ENCODE results near the gene DOCK7.
"Not testable (repeated sequence)": the region's sequence is repeated elsewhere in the genome, so short reads cannot be mapped to it uniquely, and the experiment has no call there.

Gene DOCK7, protein sequence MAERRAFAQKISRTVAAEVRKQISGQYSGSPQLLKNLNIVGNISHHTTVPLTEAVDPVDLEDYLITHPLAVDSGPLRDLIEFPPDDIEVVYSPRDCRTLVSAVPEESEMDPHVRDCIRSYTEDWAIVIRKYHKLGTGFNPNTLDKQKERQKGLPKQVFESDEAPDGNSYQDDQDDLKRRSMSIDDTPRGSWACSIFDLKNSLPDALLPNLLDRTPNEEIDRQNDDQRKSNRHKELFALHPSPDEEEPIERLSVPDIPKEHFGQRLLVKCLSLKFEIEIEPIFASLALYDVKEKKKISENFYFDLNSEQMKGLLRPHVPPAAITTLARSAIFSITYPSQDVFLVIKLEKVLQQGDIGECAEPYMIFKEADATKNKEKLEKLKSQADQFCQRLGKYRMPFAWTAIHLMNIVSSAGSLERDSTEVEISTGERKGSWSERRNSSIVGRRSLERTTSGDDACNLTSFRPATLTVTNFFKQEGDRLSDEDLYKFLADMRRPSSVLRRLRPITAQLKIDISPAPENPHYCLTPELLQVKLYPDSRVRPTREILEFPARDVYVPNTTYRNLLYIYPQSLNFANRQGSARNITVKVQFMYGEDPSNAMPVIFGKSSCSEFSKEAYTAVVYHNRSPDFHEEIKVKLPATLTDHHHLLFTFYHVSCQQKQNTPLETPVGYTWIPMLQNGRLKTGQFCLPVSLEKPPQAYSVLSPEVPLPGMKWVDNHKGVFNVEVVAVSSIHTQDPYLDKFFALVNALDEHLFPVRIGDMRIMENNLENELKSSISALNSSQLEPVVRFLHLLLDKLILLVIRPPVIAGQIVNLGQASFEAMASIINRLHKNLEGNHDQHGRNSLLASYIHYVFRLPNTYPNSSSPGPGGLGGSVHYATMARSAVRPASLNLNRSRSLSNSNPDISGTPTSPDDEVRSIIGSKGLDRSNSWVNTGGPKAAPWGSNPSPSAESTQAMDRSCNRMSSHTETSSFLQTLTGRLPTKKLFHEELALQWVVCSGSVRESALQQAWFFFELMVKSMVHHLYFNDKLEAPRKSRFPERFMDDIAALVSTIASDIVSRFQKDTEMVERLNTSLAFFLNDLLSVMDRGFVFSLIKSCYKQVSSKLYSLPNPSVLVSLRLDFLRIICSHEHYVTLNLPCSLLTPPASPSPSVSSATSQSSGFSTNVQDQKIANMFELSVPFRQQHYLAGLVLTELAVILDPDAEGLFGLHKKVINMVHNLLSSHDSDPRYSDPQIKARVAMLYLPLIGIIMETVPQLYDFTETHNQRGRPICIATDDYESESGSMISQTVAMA (N-terminal part only)

DNA sequence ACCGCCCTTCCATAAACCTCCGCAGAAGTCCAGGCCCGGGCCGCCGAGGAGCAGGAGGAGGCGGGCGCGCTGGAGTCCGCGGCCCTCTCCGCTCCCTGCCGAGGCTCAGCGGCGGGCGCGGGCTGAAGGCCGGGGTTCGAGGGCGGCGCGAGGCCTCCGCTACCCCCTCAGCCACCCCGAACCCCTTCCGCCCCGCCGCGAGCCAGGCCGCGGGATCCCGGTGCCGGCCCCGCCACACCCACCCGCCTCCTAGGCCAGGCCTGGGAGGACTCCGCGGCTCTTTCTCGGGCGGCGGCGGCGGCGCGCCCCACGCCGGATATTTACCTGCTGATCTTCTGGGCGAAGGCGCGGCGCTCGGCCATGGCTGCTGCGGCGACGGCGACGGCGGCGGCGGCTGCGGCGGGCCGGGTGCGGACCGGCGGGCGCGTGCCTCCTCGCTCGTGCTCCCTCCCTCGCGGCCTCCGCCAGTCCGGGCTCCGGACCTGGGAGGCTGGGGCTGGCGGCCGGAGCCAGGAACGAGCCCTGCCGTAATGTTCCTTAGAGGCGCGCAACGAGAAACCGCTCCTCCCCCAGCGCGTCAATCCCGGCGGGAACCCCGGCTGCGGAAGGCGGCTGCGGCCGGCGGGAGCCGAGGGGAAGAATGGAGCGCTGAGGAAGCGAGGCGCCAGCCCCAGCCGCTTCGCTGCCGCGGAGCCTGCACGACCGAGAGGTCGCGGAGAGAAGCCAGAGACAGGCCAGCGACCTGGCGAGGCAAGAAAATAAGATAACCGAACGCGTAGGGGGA, at the start of gene DOCK7:
DOCK7 (minus strand) TSS at position 484 of the 784 bp plus-strand sequence; CDS start at position 362, 122 bp downstream.
- DNase-seq, result peak; percentile 83

DNA sequence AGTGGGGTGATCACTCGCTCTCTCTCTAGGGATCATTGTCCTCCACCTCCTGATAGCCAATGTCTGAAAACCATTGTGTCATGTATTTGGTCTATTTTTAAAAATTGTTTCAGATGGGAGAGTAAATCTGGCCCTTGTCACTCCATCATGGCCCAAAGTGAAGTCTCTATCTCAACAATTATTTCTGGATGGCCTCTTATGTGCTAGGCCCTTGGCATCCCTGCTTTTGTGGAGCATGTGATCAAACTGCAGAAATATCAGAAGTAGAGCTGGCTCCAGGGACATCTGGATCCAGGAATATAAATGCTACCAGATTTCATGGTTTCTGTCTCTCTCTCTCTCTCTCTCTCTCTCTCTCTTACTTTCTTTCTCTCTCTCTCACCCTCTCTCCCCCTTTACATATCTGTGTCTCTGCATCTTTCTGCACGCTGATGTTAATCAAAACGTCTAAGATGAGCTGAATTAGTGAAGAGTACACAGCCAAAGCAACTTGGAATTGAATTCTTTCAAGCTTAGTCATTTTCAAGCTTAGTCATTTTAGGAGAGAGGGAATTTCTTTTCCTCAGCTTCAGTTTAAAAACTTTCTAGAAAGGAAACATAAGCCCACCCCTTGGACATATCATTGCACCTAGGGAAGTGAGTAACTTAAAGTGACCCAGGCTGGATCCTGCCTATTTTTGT, 47.4 kb upstream of the DOCK7 start:
- DNase-seq, result no peak

DNA sequence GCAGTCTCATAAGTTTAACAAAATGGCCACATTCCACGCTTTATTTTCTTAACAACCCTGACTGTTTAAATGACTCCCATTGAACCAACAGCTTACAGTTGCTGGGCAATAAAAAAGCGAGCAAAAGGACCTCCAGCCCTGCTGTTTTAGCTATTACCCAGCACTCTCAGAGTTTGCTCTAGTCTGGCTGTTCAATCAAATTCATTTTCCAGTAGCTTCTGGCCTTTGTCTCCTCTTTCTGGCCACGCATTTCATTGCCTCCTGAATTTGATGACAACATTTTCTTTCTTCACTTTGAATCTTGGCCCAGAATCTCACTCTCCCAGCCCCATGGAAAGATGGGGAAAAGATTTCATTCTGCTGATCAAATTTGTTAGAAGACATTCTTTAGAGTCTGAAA, 44.1 kb upstream of the DOCK7 start:
- DNase-seq, result no peak

DNA sequence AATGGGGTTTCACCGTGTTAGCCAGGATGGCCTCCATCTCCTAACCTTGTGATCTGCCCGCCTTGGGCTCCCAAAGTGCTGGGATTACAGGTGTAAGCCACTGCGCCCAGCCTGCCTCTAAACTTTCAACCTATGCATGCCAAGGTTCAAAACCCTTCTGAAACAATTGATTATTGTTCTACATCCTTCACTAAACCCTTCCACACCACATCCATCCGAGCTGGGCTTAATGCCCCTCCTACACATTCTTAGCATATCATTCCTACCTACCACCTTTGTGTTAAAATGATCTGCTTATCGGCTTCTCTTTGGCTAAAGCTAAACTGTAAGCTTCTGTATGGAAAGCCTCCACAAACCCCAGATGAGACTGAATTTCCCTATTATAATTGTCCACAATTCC, 40.8 kb upstream of the DOCK7 start:
- no peak for DNase-seq

DNA sequence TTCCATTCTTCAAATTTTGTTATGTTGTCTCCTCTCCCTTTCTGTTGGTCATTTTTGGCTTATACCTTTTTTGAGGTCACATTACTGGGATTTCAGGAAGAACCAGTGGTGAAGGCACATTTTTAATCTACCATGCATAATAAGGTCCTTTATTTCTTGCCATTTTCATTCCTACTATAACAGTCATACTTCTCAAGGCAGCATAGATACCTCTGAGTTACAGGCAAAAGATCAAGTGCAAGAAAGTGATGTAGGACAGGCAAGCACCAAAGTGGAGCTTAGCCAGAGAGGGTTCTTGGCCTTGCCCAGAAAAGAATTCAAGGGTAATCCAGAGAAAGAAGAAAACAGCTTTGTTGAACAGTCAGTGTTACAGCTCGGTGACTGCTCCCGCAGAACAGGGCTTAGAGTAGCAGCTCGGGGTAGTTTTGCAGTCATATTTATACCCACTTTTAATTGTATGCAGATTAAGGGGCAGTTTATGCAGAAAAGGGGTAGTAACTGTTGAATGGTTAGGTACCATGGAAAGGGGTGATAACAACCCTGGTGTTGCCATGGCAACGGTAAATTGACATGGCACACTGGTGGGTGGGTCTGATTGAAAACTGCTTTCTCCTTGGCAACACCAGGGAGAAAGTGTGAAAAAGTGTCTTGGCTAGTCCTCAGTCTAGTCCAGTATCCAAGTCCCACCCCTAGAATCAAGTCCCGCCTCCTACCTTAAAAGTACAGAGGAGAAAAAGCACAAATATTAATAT, 39.6 kb upstream of the DOCK7 start:
- no peak for DNase-seq

DNA sequence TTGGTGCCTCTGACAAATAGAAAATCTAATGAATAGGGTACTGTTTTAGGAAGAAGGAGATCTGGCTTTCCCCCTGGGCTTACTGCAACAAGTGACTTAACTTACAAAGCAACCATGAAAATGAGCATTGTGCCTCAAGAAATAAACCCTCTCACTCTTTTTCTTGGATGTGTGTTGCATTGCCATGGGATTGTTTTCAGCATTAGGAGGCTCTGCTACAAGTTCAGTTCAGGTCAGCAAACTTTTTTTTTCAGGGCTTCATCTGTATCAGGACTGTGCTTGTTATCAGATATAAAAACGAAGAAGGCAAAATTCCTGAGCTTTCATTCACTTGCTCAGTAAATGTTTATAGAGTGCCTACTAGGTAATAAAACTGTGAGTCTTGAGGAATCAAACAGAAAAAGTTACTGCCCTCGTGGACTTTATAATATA, 37.8 kb upstream of the DOCK7 start:
- no peak for DNase-seq

DNA sequence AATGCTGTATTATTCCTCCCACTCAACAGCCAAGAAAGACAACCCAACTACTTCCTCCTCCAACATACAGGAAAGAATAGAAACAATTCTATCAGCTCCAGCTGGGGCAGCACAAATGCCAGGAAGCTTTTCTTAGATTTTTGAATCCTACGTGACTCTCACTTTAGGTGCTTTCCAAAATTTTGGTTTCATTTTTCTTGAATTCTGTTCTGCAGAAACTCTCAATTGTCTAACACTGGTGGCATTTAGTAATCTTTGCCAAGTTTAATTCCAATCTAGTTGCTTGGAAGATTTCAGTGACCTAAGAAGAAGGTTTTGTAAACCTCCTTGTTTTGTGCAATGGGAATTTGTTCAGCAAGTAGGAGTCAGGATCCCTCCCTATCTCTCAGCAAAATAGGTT, 37.1 kb upstream of the DOCK7 start:
- no peak for DNase-seq

DNA sequence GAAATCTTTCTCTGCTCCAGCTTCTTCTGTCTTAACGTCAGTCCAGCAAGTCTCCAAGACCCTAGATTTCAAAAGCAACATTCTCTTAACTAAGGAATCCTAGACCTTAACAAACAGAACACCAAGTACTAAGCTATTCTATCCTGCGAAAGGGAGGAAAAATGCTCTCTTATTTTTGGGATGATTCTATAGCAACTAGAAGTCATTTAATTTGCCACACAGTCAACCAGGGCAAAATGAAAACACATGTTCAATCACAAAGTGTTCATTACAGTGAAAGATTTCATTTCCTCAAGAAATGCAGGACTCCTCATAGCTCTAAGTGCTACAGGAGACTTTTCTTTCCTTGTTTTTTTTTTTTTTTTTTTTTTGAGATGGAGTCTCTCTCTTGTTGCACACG, 36.2 kb upstream of the DOCK7 start:
- DNase-seq, result no peak

DNA sequence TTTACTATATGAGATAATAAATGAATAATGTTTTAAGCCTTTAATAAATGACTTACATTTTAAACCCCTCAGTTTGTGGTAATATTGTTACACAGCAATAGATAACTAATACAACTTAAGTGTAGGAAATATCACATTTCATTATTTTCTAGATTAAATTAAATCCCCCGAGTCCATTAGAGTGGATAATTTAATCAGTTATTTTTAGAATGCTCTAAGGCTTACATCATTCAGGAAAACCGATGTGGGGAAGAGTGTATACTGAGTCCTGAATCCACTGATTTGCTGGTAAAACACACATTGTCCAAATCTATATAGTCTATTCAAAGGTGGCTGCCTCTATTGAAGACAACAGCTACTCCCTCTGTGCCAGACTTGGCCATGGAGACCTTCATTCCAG, 35.7 kb upstream of the DOCK7 start:
- DNase-seq, result peak; percentile 14

DNA sequence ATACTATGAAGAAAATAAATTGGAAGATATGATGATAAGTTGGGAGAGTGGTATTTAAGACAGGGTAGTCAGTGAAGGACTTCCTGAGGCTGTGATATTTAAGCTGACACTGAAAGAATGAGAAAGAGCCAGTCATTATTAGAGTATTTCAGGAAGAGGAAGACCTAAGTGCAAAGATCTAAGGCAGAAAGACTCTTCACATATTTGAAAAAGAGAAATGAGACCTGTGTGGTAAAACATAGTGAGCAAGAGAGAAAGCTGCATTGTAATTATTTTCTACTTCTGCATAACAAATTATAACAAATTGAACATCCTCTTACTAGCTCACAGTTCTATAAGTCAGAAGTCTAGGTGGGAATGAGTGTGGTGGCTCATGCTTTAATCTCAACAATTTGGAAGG, 34.6 kb upstream of the DOCK7 start:
- no peak for DNase-seq

DNA sequence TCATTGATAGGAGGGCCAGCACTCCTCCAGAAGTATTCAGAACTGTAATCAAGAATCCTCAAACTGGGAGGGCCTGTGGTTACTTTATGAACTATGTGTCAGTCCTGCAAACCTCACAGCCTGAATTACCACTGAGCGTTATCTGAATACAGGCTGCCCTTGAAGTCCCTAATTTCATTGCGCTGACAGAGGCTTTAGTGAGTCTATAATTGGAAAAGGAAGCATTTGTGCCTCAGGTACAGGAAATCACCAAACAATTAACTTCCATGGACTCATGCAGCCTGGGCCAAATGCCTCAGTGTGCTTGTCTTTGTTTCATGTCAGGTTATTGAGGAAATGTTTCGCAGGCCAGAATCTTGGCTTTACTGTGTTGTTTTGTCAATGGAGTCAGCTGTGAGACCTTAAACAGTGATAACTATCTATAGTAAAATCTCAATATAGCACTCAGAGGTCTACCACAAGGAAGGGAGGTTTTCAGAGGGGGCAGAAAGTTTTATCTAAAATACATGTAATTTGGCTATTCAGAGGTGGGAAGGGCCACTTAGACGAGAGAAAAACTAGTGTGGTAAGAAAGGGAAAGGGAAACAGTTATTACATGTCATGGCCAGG, 32.9 kb upstream of the DOCK7 start:
- DNase-seq, result no peak

DNA sequence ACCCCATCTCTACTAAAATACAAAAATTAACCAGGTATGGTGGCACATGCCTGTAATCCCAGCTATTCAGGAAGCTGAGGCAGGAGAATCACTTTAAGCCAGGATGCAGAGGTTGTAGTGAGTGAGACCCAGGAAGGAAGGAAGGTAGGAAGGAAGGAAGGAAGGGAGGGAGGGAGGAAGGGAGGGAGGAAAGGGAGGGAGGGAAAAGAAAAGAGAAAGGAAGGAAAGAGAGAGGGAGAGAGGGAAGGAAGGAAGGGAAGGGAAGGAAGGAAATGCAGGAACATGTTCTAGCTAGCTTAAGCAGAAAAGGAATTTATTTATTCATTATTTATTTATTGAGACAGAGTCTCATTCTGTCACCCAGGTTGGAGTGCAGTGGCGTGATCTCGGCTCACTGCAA, 30.2 kb upstream of the DOCK7 start:
- not testable (repeated sequence) for DNase-seq

DNA sequence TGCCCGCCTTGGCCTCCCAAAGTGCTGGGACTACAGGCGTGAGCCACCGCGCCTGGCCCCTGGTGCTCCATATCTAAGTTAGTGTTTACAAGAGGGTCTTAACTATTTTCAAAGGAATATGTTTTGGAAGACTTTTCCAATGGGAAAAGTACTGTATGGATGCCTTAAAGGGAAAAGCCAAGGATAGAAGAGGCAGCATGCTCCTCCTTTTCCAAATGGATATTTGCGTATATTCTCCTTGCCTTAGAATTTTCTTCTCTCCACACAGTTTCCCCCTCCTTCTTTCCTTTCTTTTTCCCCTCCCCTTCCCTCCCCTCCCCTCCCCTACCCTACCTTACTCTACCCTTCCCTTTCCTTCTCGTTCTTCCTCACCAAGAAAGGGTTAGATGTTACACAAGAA, 29.3 kb upstream of the DOCK7 start:
- no peak for DNase-seq

DNA sequence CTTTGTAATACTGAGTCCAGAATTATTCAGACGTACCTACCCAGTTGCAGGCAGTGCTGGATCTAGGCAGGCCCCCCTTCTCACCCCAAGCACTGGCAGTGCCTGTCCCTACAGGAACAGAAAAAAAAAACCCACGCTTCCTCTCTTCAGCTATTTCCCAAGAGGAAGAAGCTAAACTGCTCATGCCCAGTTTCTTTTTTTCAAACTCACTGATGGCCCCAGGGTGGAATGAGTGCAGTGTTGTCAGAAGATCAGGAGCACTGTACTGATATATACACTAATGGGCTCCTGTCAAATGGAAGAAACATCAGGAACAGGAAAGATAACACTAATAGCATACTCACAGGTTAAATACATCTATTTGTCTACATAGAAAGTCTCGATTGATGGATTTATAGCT, 28.2 kb upstream of the DOCK7 start:
- no peak for DNase-seq

DNA sequence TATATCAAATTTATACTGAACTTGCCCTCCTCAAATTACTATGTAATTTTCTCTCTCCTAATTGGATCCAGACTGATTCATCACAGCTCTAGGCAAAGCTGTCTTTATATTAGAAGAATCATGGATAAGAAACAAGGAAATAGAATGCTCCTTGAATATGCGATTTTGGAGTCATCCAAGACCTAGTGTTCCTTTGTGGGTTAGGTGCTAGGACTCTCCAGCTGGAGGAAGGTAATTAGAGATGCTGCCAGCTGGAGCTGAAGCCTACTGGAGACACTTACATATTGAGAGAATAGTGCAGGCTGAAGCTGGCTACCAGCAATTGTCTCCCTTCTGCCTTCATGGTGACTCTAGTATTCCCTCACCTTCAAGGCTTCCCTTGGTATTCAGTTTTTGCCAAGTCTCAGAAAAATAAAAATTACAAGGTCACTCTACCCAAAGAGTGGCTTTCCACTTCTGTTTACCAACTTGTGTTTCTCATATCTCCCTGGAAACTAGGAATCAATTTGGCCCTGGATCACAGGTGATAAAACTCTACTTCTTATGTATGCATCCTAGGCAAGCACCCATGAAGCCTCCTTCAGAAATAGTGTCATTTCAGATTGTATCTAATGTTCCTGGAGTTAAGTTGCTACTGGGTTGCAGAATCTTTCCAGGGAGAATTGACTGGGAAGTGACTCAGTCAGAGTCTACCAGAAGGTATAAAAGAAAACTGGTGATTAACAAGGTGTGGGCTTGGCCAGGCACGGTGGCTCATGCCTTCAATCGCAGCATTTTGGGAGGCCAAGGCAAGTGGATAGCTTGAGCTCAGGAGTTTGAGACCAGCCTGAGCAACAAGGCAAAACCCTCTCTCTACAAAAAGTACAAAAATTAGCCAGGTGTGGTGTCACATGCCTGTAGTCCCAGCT, 24.4 kb upstream of the DOCK7 start:
- peak; percentile 33 for DNase-seq

DNA sequence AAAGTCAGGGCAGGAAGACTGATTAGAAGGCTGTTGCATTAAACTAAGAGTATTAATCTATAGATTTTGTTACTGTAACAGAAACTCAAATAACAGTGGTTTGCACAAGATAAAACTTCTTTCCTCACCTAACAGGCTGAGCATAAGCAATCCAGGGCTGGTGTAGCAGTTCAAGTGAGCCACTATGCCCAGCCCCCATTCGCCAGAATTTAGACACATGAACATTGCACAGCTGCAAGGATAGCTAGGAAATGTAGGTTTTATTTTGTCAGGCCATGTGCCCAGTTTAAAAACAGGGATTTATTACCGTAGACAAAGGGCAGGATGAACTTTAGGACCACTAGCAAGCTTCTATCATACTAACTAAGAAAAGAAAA, 19.5 kb upstream of the DOCK7 start:
- no peak for DNase-seq

DNA sequence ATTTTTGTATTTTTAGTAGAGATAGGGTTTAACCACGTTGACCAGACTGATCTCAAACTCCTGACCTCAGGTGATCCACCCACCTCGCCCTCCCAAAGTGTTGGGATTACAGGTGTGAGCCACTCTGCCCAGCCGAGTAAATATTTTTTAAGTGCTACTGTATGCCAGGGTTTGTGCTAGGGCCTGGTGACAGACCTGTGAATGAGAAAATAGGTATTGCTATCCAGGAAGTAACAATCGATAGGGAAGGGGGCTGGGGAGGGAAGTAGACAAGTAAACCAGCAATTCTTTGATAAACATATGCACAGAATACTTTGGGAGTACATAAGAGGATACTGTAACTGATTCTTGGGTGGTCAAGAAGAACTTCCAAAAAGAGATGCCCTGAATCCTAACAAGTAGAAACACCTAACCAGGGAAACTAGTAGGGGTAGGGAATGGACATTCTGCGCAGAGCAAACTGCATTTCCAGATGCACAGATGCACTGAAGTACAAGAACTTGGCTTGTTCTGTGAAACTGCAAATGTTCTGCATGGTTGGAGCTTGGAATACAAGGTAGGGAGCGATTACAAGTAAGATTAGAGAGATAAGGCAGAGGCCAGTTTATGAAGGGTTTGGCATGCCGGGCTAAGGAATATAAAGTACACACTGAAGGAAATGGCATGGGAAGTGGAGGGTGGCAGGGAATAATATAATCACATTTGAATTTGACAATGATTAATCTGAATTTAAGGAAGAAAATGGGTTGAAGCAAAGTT, 19.0 kb upstream of the DOCK7 start:
- no peak for DNase-seq

DNA sequence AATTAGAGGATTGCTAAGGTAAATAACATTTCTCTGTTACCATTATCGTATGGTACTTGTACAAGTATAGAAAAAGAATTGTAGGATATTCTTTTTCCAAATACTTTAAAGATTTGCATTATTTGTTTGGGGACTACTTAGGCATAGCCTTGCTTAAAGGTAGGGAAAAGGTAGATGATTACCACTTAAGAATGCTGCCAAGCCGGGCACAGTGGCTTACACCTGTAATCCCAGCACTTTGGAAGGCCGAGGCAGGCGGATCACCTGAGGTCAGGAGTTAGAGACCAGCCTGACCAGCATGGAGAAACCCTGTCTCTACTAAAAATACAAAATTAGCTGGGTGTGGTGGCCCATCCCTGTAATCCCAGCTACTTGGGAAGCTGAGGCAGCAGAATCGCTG, 10.0 kb upstream of the DOCK7 start:
- not testable (repeated sequence) for DNase-seq

DNA sequence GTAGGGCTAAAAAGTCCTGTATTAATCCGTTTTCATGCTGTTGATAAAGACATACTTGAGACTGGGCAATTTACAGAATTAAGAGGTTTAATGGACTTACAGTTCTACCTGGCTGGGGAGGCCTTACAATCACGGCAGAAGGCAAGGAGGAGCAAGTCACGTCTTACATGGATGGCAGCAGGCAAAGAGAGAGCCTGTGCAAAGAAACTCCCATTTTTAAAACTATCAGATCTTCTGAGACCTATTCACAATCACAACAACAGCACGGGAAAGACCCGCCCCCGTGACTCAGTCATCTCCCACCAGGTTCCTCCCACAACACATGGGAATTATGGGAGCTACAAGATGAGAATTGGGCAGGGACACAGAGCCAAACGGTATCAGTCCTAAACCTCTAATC, 6.3 kb upstream of the DOCK7 start:
- not testable (repeated sequence) for DNase-seq
